B cell (primary cell): ENCODE data around the gene RAI1. TPM values are rescaled to one million over a fixed set of nuclear protein-coding genes. Genes with fewer than 3 reads are reported as not detected.

ENCODE experiments used
- ATAC-seq: fragments of 200-7000 bp; cut with Tn5 transposase; one replicate; pipeline ENCODE4 v1.10.0; 2021; ENCODE audit warnings: low read depth, mild to moderate bottlenecking, moderate number of reproducible peaks, moderate library complexity
- CTCF ChIA-PET: fragments of 350-600 bp; sonication (Branson Sonifier 250); formaldehyde crosslinking; loops from one replicate; lab custom pipeline; 2021; ENCODE audit warnings: antibody characterized with exemption, inconsistent platforms; lab: Charles Lee
- POLR2A ChIA-PET: fragments of 350-600 bp; sonication (Branson Sonifier 250); formaldehyde crosslinking; loops from one replicate; lab custom pipeline; 2021; ENCODE audit warnings: antibody characterized with exemption; lab: Charles Lee
- DNase-seq: peaks from one replicate; pipeline ENCODE4 v3.0.0; 2013
- H2AFZ ChIP-seq: 2 replicates; pipeline ENCODE4 v1.6.1; 2012; ENCODE audit warnings: mild to moderate bottlenecking, low read depth, low read length; ENCODE audit not compliant: insufficient read depth, poor library complexity, severe bottlenecking
- H3K27ac ChIP-seq, 2 donors: 1 replicate in 1 of 2; 2 replicates in 1 of 2; pipeline ENCODE4 v1.5.1; 2012 to 2013; ENCODE audit warnings: low read length in 2 of 2, mild to moderate bottlenecking in 2 of 2, moderate library complexity in 1 of 2
- H3K27me3 ChIP-seq, 4 experiments: fragments of 200-600 bp in 1 of 4; sonication (generic) in 1 of 4; replicated peaks in 1 of 4; 1 replicate in 2 of 4; 2 replicates in 2 of 4; pipeline versions ENCODE4 v1.6.1 to v1.7.0; 2013 to 2016; ENCODE audit warnings: low read length in 3 of 4, mild to moderate bottlenecking in 2 of 4, mixed read lengths in 1 of 4, moderate library complexity in 1 of 4; ENCODE audit not compliant: insufficient read depth in 4 of 4, control insufficient read depth in 3 of 4; ENCODE audit errors: control extremely low read depth in 1 of 4
- H3K36me3 ChIP-seq, 2 experiments: replicated peaks in 1 of 2; 1 replicate in 1 of 2; 2 replicates in 1 of 2; pipeline versions ENCODE4 v1.6.1 to v1.7.1; 2013; ENCODE audit warnings: low read length in 1 of 2; ENCODE audit not compliant: insufficient read depth in 2 of 2, control insufficient read depth in 1 of 2; ENCODE audit errors: control extremely low read depth in 1 of 2, extremely low read depth in 1 of 2
- H3K4me1 ChIP-seq, 2 donors: fragments of 200-600 bp in 1 of 2; sonication (generic) in 1 of 2; 1 replicate in 1 of 2; 2 replicates in 1 of 2; pipeline versions ENCODE4 v1.5.1 to v1.6.1; 2013 to 2017; ENCODE audit warnings: low read length in 2 of 2; ENCODE audit not compliant: control insufficient read depth in 2 of 2, insufficient read depth in 2 of 2
- H3K4me2 ChIP-seq: replicated peaks from 2 replicates; pipeline ENCODE3; 2012; ENCODE audit warnings: mild to moderate bottlenecking, low read depth, low read length; ENCODE audit not compliant: poor library complexity, severe bottlenecking
- H3K4me3 ChIP-seq, 5 experiments: fragments of 200-600 bp in 1 of 5; sonication (generic) in 1 of 5; 1 replicate in 3 of 5; 2 replicates in 2 of 5; pipeline versions ENCODE4 v1.5.1 to v1.7.0; 2011 to 2016; ENCODE audit warnings: low read length in 4 of 5, mild to moderate bottlenecking in 4 of 5, low read depth in 2 of 5, control low read depth in 1 of 5, moderate library complexity in 1 of 5; ENCODE audit not compliant: insufficient read depth in 1 of 5; ENCODE audit errors: control extremely low read depth in 1 of 5, extremely low read depth in 1 of 5
- H3K79me2 ChIP-seq: fragments of 200-600 bp; sonication (generic); one replicate; pipeline ENCODE4 v1.6.0; 2016; ENCODE audit warnings: low read length; ENCODE audit not compliant: control insufficient read depth, insufficient read depth
- H3K9ac ChIP-seq: fragments of 200-600 bp; sonication (generic); 2 replicates; pipeline ENCODE4 v1.6.1; 2017; ENCODE audit warnings: mild to moderate bottlenecking, low read length, moderate library complexity
- H3K9me3 ChIP-seq, 3 donors: one replicate each; pipeline versions ENCODE4 v1.6.1 to v1.7.1; 2013; ENCODE audit warnings: low read length in 2 of 3; ENCODE audit not compliant: control insufficient read depth in 2 of 3, insufficient read depth in 1 of 3; ENCODE audit errors: control extremely low read depth in 1 of 3
- H4K20me1 ChIP-seq: 2 replicates; pipeline ENCODE4 v1.6.0; 2012; ENCODE audit warnings: mild to moderate bottlenecking, low read length; ENCODE audit not compliant: insufficient read depth, control insufficient read depth, poor library complexity, severe bottlenecking
- H3K27ac Mint-ChIP-seq: one replicate; pipeline ENCODE4 v1.8.0; 2021; ENCODE audit warnings: mixed read lengths
- H3K27me3 Mint-ChIP-seq: one replicate; pipeline ENCODE4 v1.8.0; 2021; ENCODE audit warnings: mixed read lengths
- H3K4me1 Mint-ChIP-seq: one replicate; pipeline ENCODE4 v1.8.0; 2021; ENCODE audit warnings: mixed read lengths
- H3K4me3 Mint-ChIP-seq: one replicate; pipeline ENCODE4 v1.8.0; 2021; ENCODE audit warnings: mixed read lengths
- H3K9me3 Mint-ChIP-seq: one replicate; pipeline ENCODE4 v1.8.0; 2022; ENCODE audit warnings: mixed read lengths; ENCODE audit not compliant: insufficient read depth
- EZH2 ChIP-seq: IDR thresholded peaks from 2 replicates; pipeline ENCODE4 v1.6.1; 2012; ENCODE audit warnings: borderline replicate concordance, low read depth, mild to moderate bottlenecking, moderate library complexity, low read length; ENCODE audit not compliant: insufficient read depth, poor library complexity, severe bottlenecking
- WGBS: methylation state at CpG from one replicate; pipeline ENCODE4 v1.1.5; 2013; ENCODE audit warnings: missing lambda C conversion rate; ENCODE audit not compliant: insufficient coverage; 5-methylcytosine and 5-hydroxymethylcytosine counted together
- intact Hi-C: fragments of 100-400 bp; cut with micrococcal nuclease; formaldehyde crosslinking; loops from one replicate; pipeline ENCODE4 v1.10.0; 2022
- polyA plus RNA-seq: library from polyadenylated mRNA; depleted of rRNA; stranded (reverse); fragments of >200 nt; gene quantifications from 2 replicates; pipeline ENCODE4 v1.2.3, GENCODE V29; 2012
- total RNA-seq, 2 donors: library from RNA; stranded (reverse); fragments of 120-200 nt in 1 of 2; gene quantifications; 1 replicate in 1 of 2; 2 replicates in 1 of 2; pipeline versions ENCODE4 v1.2.3 to v1.2.4, GENCODE V29; 2013 to 2022
- TF ChIP-seq, protein P1 (sequence below): fragments of 200-600 bp; IDR thresholded peaks from one replicate; pipeline ENCODE4 v1.8.0; 2022; ENCODE audit warnings: antibody characterized with exemption, mild to moderate bottlenecking

Gene RAI1
- total and polyA plus RNA-seq, 2 donors (not counting 1 experiment from before 2014, with no cell fraction given): 4.7 to 34.0 TPM

DNA sequence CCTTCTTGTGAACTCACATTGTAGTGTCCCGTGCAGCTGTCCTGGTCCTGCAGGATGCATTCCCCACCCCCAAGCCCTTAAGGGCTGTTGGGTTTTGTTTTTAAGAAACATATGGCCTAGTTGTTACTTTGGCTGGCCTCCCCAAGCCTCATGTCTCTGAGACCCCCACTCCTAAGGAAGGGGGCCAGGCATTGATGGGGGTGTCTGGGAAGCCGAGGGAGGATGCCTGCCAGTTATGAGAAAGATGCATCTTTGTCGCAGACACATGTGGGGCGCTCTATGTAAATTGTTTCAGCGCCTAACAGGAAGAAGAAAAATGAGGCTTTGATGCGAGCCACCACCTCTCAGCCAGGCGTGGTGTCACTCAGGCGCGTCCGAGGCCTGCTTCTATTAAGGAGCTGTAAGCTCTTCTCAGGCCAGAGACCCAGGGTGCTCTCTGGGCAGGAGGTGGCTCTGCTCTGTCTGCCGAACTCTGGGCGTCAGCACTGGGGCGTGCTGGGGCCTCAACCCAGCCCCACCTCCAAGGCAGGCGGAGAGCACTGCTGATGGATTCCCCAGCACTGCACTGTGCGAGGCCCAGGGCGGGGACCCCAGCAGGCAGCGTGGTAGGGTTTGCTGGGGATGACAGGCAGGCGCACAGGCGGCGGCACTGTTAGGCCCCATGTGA is 85.0 kb downstream of the RAI1 start:
- H3K79me2 ChIP-seq: peaks cover 58% of the 10 kb centered on the region
- peaks cover 2% of the 10 kb centered on the region for H4K20me1 ChIP-seq
- H3K36me3 ChIP-seq: no peaks in the 10 kb centered on the region
- POLR2A ChIA-PET: interaction anchor here (0.6 kb wide), 2 partner anchors 8 to 18 kb away, joined by 4 to 7 read pairs; no protein-coding TSS in a partner anchor
- Mint-ChIP-seq H3K4me3 (peak overlapping the region; percentile 78), H3K27me3 (no peaks in the 10 kb centered on the region), H3K9me3 (no peaks in the 10 kb centered on the region), H3K4me1 (peaks cover 36% of the 10 kb centered on the region), H3K27ac (peak overlapping the region; percentile 96)
- peak overlapping the region; percentile 66 for H3K4me2 ChIP-seq
- H3K9ac ChIP-seq: peak overlapping the region; percentile 38
- H3K9me3 ChIP-seq: no peaks in the 10 kb centered on the region
- intact Hi-C loops: loop anchor here (1.0 to 2.0 kb wide), 2 partner anchors 13 to 17 kb away; no protein-coding TSS in a partner anchor
- TF ChIP-seq, protein P1, sequence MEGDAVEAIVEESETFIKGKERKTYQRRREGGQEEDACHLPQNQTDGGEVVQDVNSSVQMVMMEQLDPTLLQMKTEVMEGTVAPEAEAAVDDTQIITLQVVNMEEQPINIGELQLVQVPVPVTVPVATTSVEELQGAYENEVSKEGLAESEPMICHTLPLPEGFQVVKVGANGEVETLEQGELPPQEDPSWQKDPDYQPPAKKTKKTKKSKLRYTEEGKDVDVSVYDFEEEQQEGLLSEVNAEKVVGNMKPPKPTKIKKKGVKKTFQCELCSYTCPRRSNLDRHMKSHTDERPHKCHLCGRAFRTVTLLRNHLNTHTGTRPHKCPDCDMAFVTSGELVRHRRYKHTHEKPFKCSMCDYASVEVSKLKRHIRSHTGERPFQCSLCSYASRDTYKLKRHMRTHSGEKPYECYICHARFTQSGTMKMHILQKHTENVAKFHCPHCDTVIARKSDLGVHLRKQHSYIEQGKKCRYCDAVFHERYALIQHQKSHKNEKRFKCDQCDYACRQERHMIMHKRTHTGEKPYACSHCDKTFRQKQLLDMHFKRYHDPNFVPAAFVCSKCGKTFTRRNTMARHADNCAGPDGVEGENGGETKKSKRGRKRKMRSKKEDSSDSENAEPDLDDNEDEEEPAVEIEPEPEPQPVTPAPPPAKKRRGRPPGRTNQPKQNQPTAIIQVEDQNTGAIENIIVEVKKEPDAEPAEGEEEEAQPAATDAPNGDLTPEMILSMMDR: no peak
- no peak for TF ChIP-seq EZH2
- DNase-seq: peak; percentile 79
- WGBS: 31% methylated on average over 19 of the region's 20 CpGs
- H3K27ac ChIP-seq: peak overlapping the region; percentile 60 to 80
- peak; percentile 88 for ATAC-seq
- H3K27me3 ChIP-seq: no peaks in the 10 kb centered on the region
- CTCF ChIA-PET: interaction anchor here (1.1 kb wide), 1 partner anchor 9 kb away, joined by 3 read pairs; no protein-coding TSS in a partner anchor
- peaks cover 29 to 43% of the 10 kb centered on the region in 2 donors for H3K4me1 ChIP-seq
- H2AFZ ChIP-seq: peak overlapping the region; percentile 72
- H3K4me3 ChIP-seq: peak overlapping the region in 1 of 5 experiments; percentile 10

DNA sequence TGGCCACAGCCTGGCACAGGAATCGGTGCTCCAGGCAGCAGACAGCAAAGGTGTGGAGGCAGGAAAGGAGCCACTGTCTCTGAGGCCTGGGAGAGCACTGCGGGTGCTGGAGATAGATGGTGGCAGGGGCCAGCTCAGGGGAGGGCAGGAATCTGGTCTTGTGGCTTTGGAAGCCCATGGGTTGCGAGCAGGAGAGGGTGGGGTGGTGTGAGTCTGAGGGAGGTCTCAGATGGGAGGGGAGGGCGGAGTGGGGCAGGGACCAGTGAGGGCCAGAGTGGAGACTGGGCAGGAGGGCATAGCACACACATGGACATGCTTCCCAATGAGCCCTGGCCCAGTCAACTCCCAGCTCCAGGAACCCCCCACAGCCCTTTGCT is 85.5 kb downstream of the RAI1 start:
- peak overlapping the region; percentile 96 for H3K27ac Mint-ChIP-seq
- ChIA-PET CTCF (interaction anchor here (1.1 kb wide), 1 partner anchor 10 kb away, joined by 3 read pairs; no protein-coding TSS in a partner anchor), POLR2A (interaction anchor here (0.6 kb wide), 2 partner anchors 9 to 19 kb away, joined by 4 to 7 read pairs; no protein-coding TSS in a partner anchor)
- Histone ChIP-seq H3K36me3 (no peaks in the 10 kb centered on the region), H3K79me2 (peaks cover 56% of the 10 kb centered on the region), H3K4me1 (peaks cover 29 to 43% of the 10 kb centered on the region in 2 donors), H3K9me3 (no peaks in the 10 kb centered on the region), H4K20me1 (peaks cover 7% of the 10 kb centered on the region), H3K27me3 (no peaks in the 10 kb centered on the region), H3K4me2 (peak overlapping the region; percentile 66), H2AFZ (peak overlapping the region; percentile 72), H3K9ac (peak overlapping the region; percentile 38), H3K4me3 (no peak overlapping the region), H3K27ac (peak overlapping the region; percentile 60 to 80)
- H3K4me1 Mint-ChIP-seq: peaks cover 36% of the 10 kb centered on the region
- H3K27me3 Mint-ChIP-seq: no peaks in the 10 kb centered on the region
- H3K4me3 Mint-ChIP-seq: peak overlapping the region; percentile 78
- no peak for ATAC-seq
- no peaks in the 10 kb centered on the region for H3K9me3 Mint-ChIP-seq
- intact Hi-C loops: loop anchor here (1.0 to 2.0 kb wide), 2 partner anchors 14 to 17 kb away; no protein-coding TSS in a partner anchor
- no peak for TF ChIP-seq EZH2
- TF ChIP-seq, protein P1: no peak
- no peak for DNase-seq
- 96% methylated on average over 3 of the region's 4 CpGs for WGBS
